HepG2 (cell line): Measurements from ENCODE around the gene TSPAN11. TPM values are rescaled to one million over a fixed set of nuclear protein-coding genes. Genes with fewer than 3 reads are reported as not detected.

Experiments used
- ATAC-seq: fragments of 200-7000 bp; cut with Tn5 transposase; 3 replicates; pipeline ENCODE4 v1.9.1; 2020; ENCODE audit warnings: mild to moderate bottlenecking, moderate library complexity
- BruUV-seq: library from RNA; stranded (reverse); fragments of 400-500 nt; replicated peaks from 2 replicates; lab custom pipeline; 2021; lab: Mats Ljungman, UMichigan
- CTCF ChIA-PET: fragments of 300-600 bp; formaldehyde crosslinking; extraction: SDS; loops from one replicate; lab custom pipeline; 2021; ENCODE audit warnings: low total read pairs, inconsistent platforms, low intra/inter-chr PET ratio; lab: Yijun Ruan, JAX
- POLR2A ChIA-PET: fragments of 350-600 bp; sonication (Branson Sonifier 250); formaldehyde crosslinking; loops from one replicate; lab custom pipeline; 2020; ENCODE audit warnings: antibody characterized with exemption, inconsistent platforms; lab: Yijun Ruan, JAX
- DNase-seq: peaks from one replicate; pipeline ENCODE4 v3.0.0-alpha.2; 2015; ENCODE audit warnings: low spot score
- FAIRE-seq: peaks from 3 replicates; lab custom pipeline; 2011; peaks lifted over from hg19 to GRCh38; lab: Jason Lieb, UNC
- H2AFZ ChIP-seq: one replicate; pipeline ENCODE4 v1.6.1; 2011; ENCODE audit warnings: low read length, inconsistent platforms
- H3K27ac ChIP-seq: fragments of 300-600 bp; 3 replicates; pipeline ENCODE4 v1.8.0; 2011; ENCODE audit warnings: mixed run types, mild to moderate bottlenecking, mixed read lengths, low read length, inconsistent platforms; ENCODE audit not compliant: insufficient read depth; ENCODE audit errors: extremely low read length
- H3K27me3 ChIP-seq, 2 experiments: fragments of 200-600 bp in 1 of 2; 2 replicates in 1 of 2; 3 replicates in 1 of 2; pipeline versions ENCODE4 v1.6.0 to v1.8.0; 2011; ENCODE audit warnings: low read length in 2 of 2, mild to moderate bottlenecking in 2 of 2, moderate library complexity in 2 of 2, inconsistent platforms in 1 of 2; ENCODE audit not compliant: insufficient read depth in 2 of 2, control insufficient read depth in 1 of 2
- H3K36me3 ChIP-seq, 2 experiments: fragments of 200-600 bp in 1 of 2; replicated peaks in 1 of 2; 2 replicates in 1 of 2; 3 replicates in 1 of 2; pipeline versions ENCODE4 v1.5.1 to v1.8.0; 2011; ENCODE audit warnings: low read length in 2 of 2, inconsistent platforms in 1 of 2; ENCODE audit not compliant: insufficient read depth in 2 of 2, control insufficient read depth in 1 of 2
- H3K4me1 ChIP-seq: 2 replicates; pipeline ENCODE4 v1.5.1; 2012; ENCODE audit warnings: low read length, inconsistent platforms; ENCODE audit not compliant: insufficient read depth
- H3K4me2 ChIP-seq: 2 replicates; pipeline ENCODE4 v1.6.0; 2011; ENCODE audit warnings: low read depth, low read length, inconsistent platforms
- H3K4me3 ChIP-seq, 3 experiments: fragments of 200-600 bp in 1 of 3; sonication (generic), shearing (Covaris generic) in 1 of 3; replicated peaks in 1 of 3; 2 replicates each; pipeline ENCODE4 v1.5.1; 2011 to 2016; ENCODE audit warnings: low read length in 3 of 3, inconsistent platforms in 2 of 3, low read depth in 2 of 3, mild to moderate bottlenecking in 2 of 3, control low read depth in 1 of 3, mixed read lengths in 1 of 3; ENCODE audit not compliant: insufficient read depth in 1 of 3
- H3K79me2 ChIP-seq: one replicate; pipeline ENCODE4 v1.6.1; 2011; ENCODE audit warnings: low read length, inconsistent platforms; ENCODE audit not compliant: insufficient read depth
- H3K9ac ChIP-seq: 2 replicates; pipeline ENCODE4 v1.6.0; 2011; ENCODE audit warnings: mild to moderate bottlenecking, low read depth, low read length, inconsistent platforms; ENCODE audit not compliant: insufficient read depth
- H3K9me3 ChIP-seq: 2 replicates; pipeline ENCODE4 v1.5.1; 2012; ENCODE audit warnings: mild to moderate bottlenecking, low read length
- H4K20me1 ChIP-seq: 2 replicates; pipeline ENCODE4 v1.6.0; 2011; ENCODE audit warnings: inconsistent platforms, mild to moderate bottlenecking, low read length, moderate library complexity; ENCODE audit not compliant: insufficient read depth
- BCLAF1 ChIP-seq: fragments of 450-650 bp; IDR thresholded peaks from 2 replicates; pipeline ENCODE4 v1.6.1; 2017; ENCODE audit warnings: mild to moderate bottlenecking
- CSRNP1 ChIP-seq: sonication (generic); formaldehyde crosslinking; IDR thresholded peaks from 2 replicates; pipeline ENCODE4 v1.8.1; 2023; ENCODE audit warnings: mild to moderate bottlenecking, missing genetic modification reagents
- EZH2 ChIP-seq: conservative IDR thresholded peaks from 2 replicates; pipeline ENCODE4 v1.6.1; 2012; ENCODE audit warnings: mild to moderate bottlenecking, low read depth, low read length, moderate library complexity
- FOXJ3 ChIP-seq: sonication (generic); formaldehyde crosslinking; IDR thresholded peaks from 2 replicates; pipeline ENCODE4 v1.4.0; 2020; ENCODE audit warnings: missing genetic modification reagents, mild to moderate bottlenecking, borderline replicate concordance
- GZF1 ChIP-seq: sonication (generic); formaldehyde crosslinking; IDR thresholded peaks from 2 replicates; pipeline ENCODE4 v1.5.1; 2020; ENCODE audit warnings: mild to moderate bottlenecking, missing genetic modification reagents
- MEIS2 ChIP-seq: sonication (generic); formaldehyde crosslinking; IDR thresholded peaks from 2 replicates; pipeline ENCODE4 v1.9.0; 2021; ENCODE audit warnings: mild to moderate bottlenecking, missing genetic modification reagents
- MIER2 ChIP-seq: IDR thresholded peaks from 2 replicates; pipeline ENCODE4 v1.6.1; 2016; ENCODE audit warnings: missing biosample characterization, missing genetic modification reagents
- NFKBIZ ChIP-seq: IDR thresholded peaks from 2 replicates; pipeline ENCODE4 v1.6.1; 2018; ENCODE audit warnings: missing genetic modification reagents, missing compliant biosample characterization
- NRL ChIP-seq: sonication (generic); formaldehyde crosslinking; IDR thresholded peaks from 2 replicates; pipeline ENCODE4 v1.5.0; 2020; ENCODE audit warnings: missing genetic modification reagents, mild to moderate bottlenecking, moderate library complexity, borderline replicate concordance
- PRMT3 ChIP-seq: sonication (generic); formaldehyde crosslinking; IDR thresholded peaks from 2 replicates; pipeline ENCODE4 v1.8.1; 2022; ENCODE audit warnings: low read depth, mild to moderate bottlenecking, moderate library complexity, missing genetic modification reagents, borderline replicate concordance
- SETDB1 ChIP-seq: sonication (generic); formaldehyde crosslinking; IDR thresholded peaks from 2 replicates; pipeline ENCODE4 v1.5.1; 2020; ENCODE audit warnings: missing genetic modification reagents, mild to moderate bottlenecking, borderline replicate concordance
- SMYD3 ChIP-seq: sonication (generic); formaldehyde crosslinking; IDR thresholded peaks from 2 replicates; pipeline ENCODE4 v1.8.1; 2023; ENCODE audit warnings: mild to moderate bottlenecking, missing genetic modification reagents
- ZBTB20 ChIP-seq: sonication (generic); formaldehyde crosslinking; IDR thresholded peaks from 2 replicates; pipeline ENCODE4 v1.8.1; 2023; ENCODE audit warnings: missing genetic modification reagents, low read depth, mild to moderate bottlenecking, borderline replicate concordance
- ZNF3 ChIP-seq: IDR thresholded peaks from 2 replicates; pipeline ENCODE4 v1.7.0; 2017; ENCODE audit warnings: inconsistent platforms
- ZNF350 ChIP-seq: sonication (generic); formaldehyde crosslinking; IDR thresholded peaks from 2 replicates; pipeline ENCODE4 v1.4.0; 2020; ENCODE audit warnings: mild to moderate bottlenecking, low read depth, missing genetic modification reagents, borderline replicate concordance
- ZNF615 ChIP-seq: sonication (generic); formaldehyde crosslinking; IDR thresholded peaks from 2 replicates; pipeline ENCODE4 v1.5.0; 2020; ENCODE audit warnings: mild to moderate bottlenecking, missing genetic modification reagents, borderline replicate concordance
- ZSCAN31 ChIP-seq: sonication (generic); formaldehyde crosslinking; IDR thresholded peaks from 2 replicates; pipeline ENCODE4 v1.5.0; 2020; ENCODE audit warnings: low read depth, mild to moderate bottlenecking, missing genetic modification reagents
- WGBS: methylation state at CpG from one replicate; pipeline ENCODE4 v1.1.6; 2017; ENCODE audit warnings: low lambda C conversion rate; 5-methylcytosine and 5-hydroxymethylcytosine counted together
- in situ Hi-C: cut with HindIII; loops from 2 replicates; pipeline ENCODE4 v1.10.0; 2017; ENCODE audit warnings: low pct_unique_long_range_greater_than_20kb; ENCODE audit not compliant: extremely low pct_ligation_motif_present
- intact Hi-C: fragments of 100-400 bp; cut with micrococcal nuclease; formaldehyde crosslinking; loops from one replicate; pipeline ENCODE4 v1.10.0; 2022; ENCODE audit not compliant: unreplicated experiment
- polyA plus RNA-seq, 8 experiments: library from polyadenylated mRNA; depleted of rRNA in 3 of 8; stranded (reverse) in 7 of 8; unstranded in 1 of 8; fragments of >200 nt; fragmentation: Illumina TruSeq in 4 of 8; extraction: Trizol in 4 of 8; gene quantifications; 2 replicates each; pipeline versions ENCODE4 v1.2.1 to v1.2.3, GENCODE V29; 2011 to 2016; ENCODE audit warnings: low read depth in 4 of 8, missing spikeins in 1 of 8, mixed read lengths in 1 of 8; ENCODE audit not compliant: insufficient read depth in 1 of 8
- total RNA-seq, 5 experiments: library from RNA; depleted of rRNA; stranded (reverse); fragments of >200 nt; fragmentation: Illumina TruSeq; extraction: Trizol; gene quantifications; 2 replicates each; pipeline ENCODE4 v1.2.3, GENCODE V29; 2016; ENCODE audit warnings: low read depth in 1 of 5
- TF ChIP-seq, protein P1 (sequence below): sonication (generic); formaldehyde crosslinking; IDR thresholded peaks from 2 replicates; pipeline ENCODE4 v1.8.1; 2023; ENCODE audit warnings: mild to moderate bottlenecking, missing genetic modification reagents, borderline replicate concordance
- TF ChIP-seq, protein P2 (sequence below): sonication (generic); formaldehyde crosslinking; IDR thresholded peaks from 2 replicates; pipeline ENCODE4 v1.8.1; 2022; ENCODE audit warnings: low read depth, mild to moderate bottlenecking, missing genetic modification reagents

Gene TSPAN11
- total and polyA plus RNA-seq, 2 of the 13 experiments (the other 11 are each of a cell fraction or from before 2014, with no cell fraction given): 0.01 to 0.07 TPM

- no peaks in the 10 kb centered on the region for H3K9me3 ChIP-seq
- in situ Hi-C loops (no loop called here), intact Hi-C loops (no loop called here)
- TF ChIP-seq ZNF615 (CRISPR knock-in tag): no peak
- TF ChIP-seq NFKBIZ (CRISPR knock-in tag): no peak
- no peak for TF ChIP-seq BCLAF1
- TF ChIP-seq, protein P1, sequence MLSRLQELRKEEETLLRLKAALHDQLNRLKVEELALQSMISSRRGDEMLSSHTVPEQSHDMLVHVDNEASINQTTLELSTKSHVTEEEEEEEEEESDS: no peak
- TF ChIP-seq, protein P2, sequence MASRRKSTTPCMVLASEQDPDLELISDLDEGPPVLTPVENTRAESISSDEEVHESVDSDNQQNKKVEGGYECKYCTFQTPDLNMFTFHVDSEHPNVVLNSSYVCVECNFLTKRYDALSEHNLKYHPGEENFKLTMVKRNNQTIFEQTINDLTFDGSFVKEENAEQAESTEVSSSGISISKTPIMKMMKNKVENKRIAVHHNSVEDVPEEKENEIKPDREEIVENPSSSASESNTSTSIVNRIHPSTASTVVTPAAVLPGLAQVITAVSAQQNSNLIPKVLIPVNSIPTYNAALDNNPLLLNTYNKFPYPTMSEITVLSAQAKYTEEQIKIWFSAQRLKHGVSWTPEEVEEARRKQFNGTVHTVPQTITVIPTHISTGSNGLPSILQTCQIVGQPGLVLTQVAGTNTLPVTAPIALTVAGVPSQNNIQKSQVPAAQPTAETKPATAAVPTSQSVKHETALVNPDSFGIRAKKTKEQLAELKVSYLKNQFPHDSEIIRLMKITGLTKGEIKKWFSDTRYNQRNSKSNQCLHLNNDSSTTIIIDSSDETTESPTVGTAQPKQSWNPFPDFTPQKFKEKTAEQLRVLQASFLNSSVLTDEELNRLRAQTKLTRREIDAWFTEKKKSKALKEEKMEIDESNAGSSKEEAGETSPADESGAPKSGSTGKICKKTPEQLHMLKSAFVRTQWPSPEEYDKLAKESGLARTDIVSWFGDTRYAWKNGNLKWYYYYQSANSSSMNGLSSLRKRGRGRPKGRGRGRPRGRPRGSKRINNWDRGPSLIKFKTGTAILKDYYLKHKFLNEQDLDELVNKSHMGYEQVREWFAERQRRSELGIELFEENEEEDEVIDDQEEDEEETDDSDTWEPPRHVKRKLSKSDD (CRISPR knock-in tag): no peak
- no peak for TF ChIP-seq CSRNP1 (CRISPR knock-in tag)
- no peak for TF ChIP-seq ZNF3 (CRISPR knock-in tag)
- no peak for TF ChIP-seq ZBTB20 (CRISPR knock-in tag)
- TF ChIP-seq GZF1 (CRISPR knock-in tag): no peak
- TF ChIP-seq SETDB1 (CRISPR knock-in tag): no peak
- no peak for TF ChIP-seq EZH2
- TF ChIP-seq MEIS2 (CRISPR knock-in tag): no peak
- no peak for TF ChIP-seq PRMT3
- no peak for TF ChIP-seq SMYD3 (CRISPR knock-in tag)
- TF ChIP-seq MIER2: no peak
- no peak for TF ChIP-seq ZNF350
- TF ChIP-seq FOXJ3 (CRISPR knock-in tag): no peak
- TF ChIP-seq NRL (CRISPR knock-in tag): no peak
- TF ChIP-seq ZSCAN31 (CRISPR knock-in tag): no peak
- H3K4me3 ChIP-seq: no peak overlapping the region
- ATAC-seq: no peak
- no peaks in the 10 kb centered on the region for H4K20me1 ChIP-seq
- FAIRE-seq: no peak
- H3K79me2 ChIP-seq: no peaks in the 10 kb centered on the region
- H3K4me2 ChIP-seq: no peak overlapping the region
- BruUV-seq: no TSS peak
- H3K27me3 ChIP-seq: no peaks in the 10 kb centered on the region
- H2AFZ ChIP-seq: no peak overlapping the region
- no peaks in the 10 kb centered on the region for H3K36me3 ChIP-seq
- ChIA-PET POLR2A (no interaction called here), CTCF (no interaction called here)
- H3K27ac ChIP-seq: no peak overlapping the region
- H3K9ac ChIP-seq: no peak overlapping the region
- H3K4me1 ChIP-seq: peaks cover 11% of the 10 kb centered on the region; the same call in 1 of the 2 replicates
- no peak for DNase-seq
- WGBS: 17% methylated on average over 2 of the region's 2 CpGs
Measured at GRCh38 chr12:30878024-30878423, 48.5 kb upstream of the TSPAN11 start.
